Heart left ventricle (tissue), 16 donors: ENCODE measurements around the gene RTCB. TPM values are rescaled to one million over a fixed set of nuclear protein-coding genes. Genes with fewer than 3 reads are reported as not detected.

Experiments used
- ATAC-seq, 4 donors: fragments of 200-7000 bp; cut with Tn5 transposase; one replicate each; pipeline ENCODE4 v1.9.1; 2020 to 2022; ENCODE audit warnings: moderate library complexity in 4 of 4, mild to moderate bottlenecking in 3 of 4, moderate number of reproducible peaks in 1 of 4
- DNase-seq, 5 donors: peaks; one replicate each; pipeline ENCODE4 v3.0.0-alpha.2; 2020
- H3K27ac ChIP-seq, 12 donors: fragments of 200-600 bp; sonication (generic) in 4 of 12; one replicate each; pipeline versions ENCODE4 v1.5.0 to v1.8.0; 2016 to 2022; ENCODE audit warnings: mild to moderate bottlenecking in 2 of 12
- H3K27me3 ChIP-seq, 9 donors: fragments of 200-600 bp; sonication (generic) in 2 of 9; one replicate each; pipeline versions ENCODE4 v1.5.1 to v1.8.0; 2016 to 2022; ENCODE audit warnings: mild to moderate bottlenecking in 3 of 9
- H3K36me3 ChIP-seq, 9 donors: fragments of 200-600 bp; sonication (generic) in 2 of 9; one replicate each; pipeline versions ENCODE4 v1.5.0 to v1.8.0; 2018 to 2022; ENCODE audit warnings: mild to moderate bottlenecking in 2 of 9
- H3K4me1 ChIP-seq, 12 donors: fragments of 200-600 bp; sonication (generic) in 4 of 12; one replicate each; pipeline versions ENCODE4 v1.5.0 to v1.8.0; 2016 to 2022; ENCODE audit warnings: mild to moderate bottlenecking in 3 of 12
- H3K4me3 ChIP-seq, 12 donors: fragments of 200-600 bp; sonication (generic) in 4 of 12; one replicate each; pipeline versions ENCODE4 v1.5.0 to v1.8.0; 2017 to 2022; ENCODE audit warnings: mild to moderate bottlenecking in 9 of 12, moderate library complexity in 4 of 12
- H3K9me3 ChIP-seq, 12 donors: fragments of 200-600 bp; sonication (generic) in 4 of 12; one replicate each; pipeline versions ENCODE4 v1.5.0 to v1.8.0; 2016 to 2022; ENCODE audit warnings: mild to moderate bottlenecking in 1 of 12
- POLR2A ChIP-seq, 2 donors: fragments of 450-650 bp; IDR thresholded peaks; one replicate each; pipeline ENCODE4 v1.6.1; 2017; ENCODE audit warnings: antibody characterized with exemption in 2 of 2, mild to moderate bottlenecking in 2 of 2, moderate library complexity in 2 of 2
- WGBS, 4 donors: extraction: QIAGEN DNeasy Blood & Tissue Kit in 2 of 4; methylation state at CpG; one replicate each; pipeline versions ENCODE4 v1.1.5 to v1.1.7; 2013 to 2018; 5-methylcytosine and 5-hydroxymethylcytosine counted together
- intact Hi-C, 10 donors: fragments of 100-400 bp; cut with DNase I; formaldehyde crosslinking; loops; one replicate each; pipeline versions ENCODE4 v1.11.1 to v1.14.2; 2022
- polyA plus RNA-seq, 2 donors: library from polyadenylated mRNA; stranded (reverse); fragments of 200-250 nt; gene quantifications; one replicate each; pipeline ENCODE4 v1.2.3, GENCODE V29; 2013
- total RNA-seq, 9 donors: library from RNA; depleted of rRNA in 2 of 9; stranded (reverse); fragments of >200 nt in 2 of 9; fragmentation: NEBNext Ultra II Directional in 3 of 9; extraction: Animal tissue kit (Norgen Biotek cat#: 25700) in 3 of 9; gene quantifications; one replicate each; pipeline versions ENCODE4 v1.1.0 to v1.2.4, GENCODE V29; 2016 to 2023
- TF ChIP-seq, protein P1 (sequence below), 12 donors: fragments of 200-600 bp; sonication (generic) in 4 of 12; IDR thresholded peaks; one replicate each; pipeline versions ENCODE4 v1.5.0 to v1.8.0; 2018 to 2022; ENCODE audit warnings: antibody characterized with exemption in 12 of 12, mild to moderate bottlenecking in 5 of 12
- donor health status: ischemic (EF 13 %, LVEDD 7.1; RV severe dilation, severe dysfunction).
- donor health status: healthy with polysubstance abuse.
- donor health status: DM: no; HTN: yes; CAD: no.
- donor health status: DM: no; HTN: no; CAD: no.
- donor health status: ischemic (EF 25% LVEDD 6.9; RV normal size, moderate dysfunction).
- donor health status: ischemic (EF 25% LVEDD 5.7; RV mildly dilated, moderate dysfunction).
- donor health status: healthy.
- donor health status: DM: yes; HTN: yes; CAD: no.
- donor health status: ischemic (EF 35%, LVEDD 5.7; RV mildly dilated, moderate dysfunction).
- donor health status: nonischemic (EF 11% LVEDD 7.7; RV severe dilation, severe dysfunction).
- donor health status: DM: yes; HTN: yes; CAD: no.
- donor health status: PGD.
- donor health status: ischemic (EF 29% LVEDD 5.4; RV normal size, mild dysfunction).
- donor health status: nonischemic (EF 23%, LVEDD 6.1; RV moderate dilation, normal function).

RTCB gene
- total and polyA plus RNA-seq, 11 donors: 19.8 to 110 (median 47.1) TPM

DNA sequence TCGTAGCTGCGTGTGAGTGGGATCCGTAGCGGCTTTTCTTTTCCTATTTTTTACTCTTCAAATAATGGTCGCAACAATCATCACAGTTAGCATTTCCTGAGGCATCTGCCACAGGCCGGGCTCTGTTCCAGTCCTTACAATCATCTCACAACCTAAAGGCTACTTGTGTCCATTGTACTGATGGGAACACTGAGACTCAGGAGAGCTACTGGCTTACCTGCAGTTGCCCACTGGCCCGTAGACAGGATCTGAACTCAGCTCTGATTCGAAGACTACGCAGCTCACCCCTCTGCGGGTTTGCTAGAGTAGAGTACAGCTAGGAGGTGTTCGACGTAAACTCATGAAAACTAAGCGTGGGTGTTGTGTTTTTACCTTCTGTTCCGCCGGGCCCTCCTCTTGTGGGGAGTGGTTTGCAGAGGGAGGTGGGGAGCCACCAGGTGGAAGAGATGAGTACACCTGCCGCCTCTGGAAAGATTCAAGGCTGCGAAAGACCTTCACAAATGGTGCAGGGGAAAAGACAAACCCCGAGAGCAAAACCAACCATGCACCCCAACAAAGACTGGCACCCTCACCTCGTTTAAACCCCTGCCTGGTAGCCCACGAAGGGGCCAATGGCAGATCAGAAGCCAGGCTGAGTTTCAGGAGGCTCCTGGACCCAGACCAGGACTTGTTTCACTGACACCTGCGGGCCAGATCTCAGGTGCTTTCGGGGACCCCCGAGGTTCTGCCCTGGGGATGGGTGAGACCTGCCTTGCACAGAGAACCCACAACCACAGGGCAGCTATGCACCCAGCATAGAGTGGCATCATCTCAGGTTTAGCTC, 72.6 kb downstream of the RTCB start:
- no peak overlapping the region for H3K27ac ChIP-seq
- ATAC-seq (no peak), DNase-seq (no peak)
- no peaks in the 10 kb centered on the region for H3K9me3 ChIP-seq
- H3K4me1 ChIP-seq: peaks cover 0 to 23% (median 0%) of the 10 kb centered on the region in 12 donors
- peaks cover 0 to 24% (median 0%) of the 10 kb centered on the region in 9 donors for H3K27me3 ChIP-seq
- no peaks in the 10 kb centered on the region for H3K36me3 ChIP-seq
- TF ChIP-seq POLR2A (IDR thresholded peaks at IDR 0.05): no peak
- TF ChIP-seq, protein P1, sequence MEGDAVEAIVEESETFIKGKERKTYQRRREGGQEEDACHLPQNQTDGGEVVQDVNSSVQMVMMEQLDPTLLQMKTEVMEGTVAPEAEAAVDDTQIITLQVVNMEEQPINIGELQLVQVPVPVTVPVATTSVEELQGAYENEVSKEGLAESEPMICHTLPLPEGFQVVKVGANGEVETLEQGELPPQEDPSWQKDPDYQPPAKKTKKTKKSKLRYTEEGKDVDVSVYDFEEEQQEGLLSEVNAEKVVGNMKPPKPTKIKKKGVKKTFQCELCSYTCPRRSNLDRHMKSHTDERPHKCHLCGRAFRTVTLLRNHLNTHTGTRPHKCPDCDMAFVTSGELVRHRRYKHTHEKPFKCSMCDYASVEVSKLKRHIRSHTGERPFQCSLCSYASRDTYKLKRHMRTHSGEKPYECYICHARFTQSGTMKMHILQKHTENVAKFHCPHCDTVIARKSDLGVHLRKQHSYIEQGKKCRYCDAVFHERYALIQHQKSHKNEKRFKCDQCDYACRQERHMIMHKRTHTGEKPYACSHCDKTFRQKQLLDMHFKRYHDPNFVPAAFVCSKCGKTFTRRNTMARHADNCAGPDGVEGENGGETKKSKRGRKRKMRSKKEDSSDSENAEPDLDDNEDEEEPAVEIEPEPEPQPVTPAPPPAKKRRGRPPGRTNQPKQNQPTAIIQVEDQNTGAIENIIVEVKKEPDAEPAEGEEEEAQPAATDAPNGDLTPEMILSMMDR (IDR thresholded peaks at IDR 0.05): no peak
- no peak overlapping the region for H3K4me3 ChIP-seq
- WGBS, 4 donors: 88 to 92% (median 88%) methylated on average over 20 to 23 of the region's 23 CpGs
- intact Hi-C loops: no loop called here

DNA sequence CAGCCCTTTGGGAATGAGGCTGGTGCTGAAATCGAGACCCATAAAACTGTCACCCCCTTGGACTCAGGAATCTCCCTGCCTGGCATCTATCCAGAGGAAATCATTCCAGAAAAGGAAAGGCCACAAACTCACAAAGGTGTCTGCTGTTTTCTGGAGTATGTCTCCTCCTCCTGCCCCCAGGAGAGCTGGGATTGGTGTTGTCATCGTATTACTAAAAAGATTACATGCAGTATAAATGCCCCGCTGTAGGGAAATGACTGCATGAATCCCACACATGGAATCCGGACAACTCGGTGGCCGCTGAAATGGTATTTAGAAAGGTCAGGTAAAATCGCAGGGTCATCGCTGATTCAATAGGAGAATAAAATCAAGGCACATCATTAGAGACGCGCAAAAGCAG, 73.3 kb downstream of the RTCB start:
- H3K36me3 ChIP-seq: no peaks in the 10 kb centered on the region
- DNase-seq: no peak
- no peak overlapping the region for H3K27ac ChIP-seq
- H3K27me3 ChIP-seq: peaks cover 0 to 23% (median 0%) of the 10 kb centered on the region in 9 donors
- no peaks in the 10 kb centered on the region for H3K9me3 ChIP-seq
- H3K4me1 ChIP-seq: peaks cover 0 to 23% (median 0%) of the 10 kb centered on the region in 12 donors
- TF ChIP-seq, protein P1 (IDR thresholded peaks at IDR 0.05): no peak
- no peak for TF ChIP-seq POLR2A (IDR thresholded peaks at IDR 0.05)
- ATAC-seq: no peak
- no peak overlapping the region for H3K4me3 ChIP-seq
- intact Hi-C loops: no loop called here
- 71 to 77% (median 75%) methylated on average over 10 of the region's 10 CpGs for WGBS, 4 donors

Other genes with a start within 250 kb of the RTCB start
- gene RFPL2, start 207.2 kb downstream of the RTCB start, total RNA-seq: not detected
- gene RFPL2, start 207.2 kb downstream of the RTCB start, polyA plus RNA-seq: not detected
- 1 to 10 TPM in 1 of 9 donors, under 1 TPM in 6, not detected in 2; 0.13 to 1.3 (median 0.28) TPM for gene SLC5A4, start 156.9 kb downstream of the RTCB start, total RNA-seq
- gene SLC5A4, start 156.9 kb downstream of the RTCB start, polyA plus RNA-seq: under 1 TPM; 0.12 to 0.34 TPM
- gene RFPL3, start 54.4 kb downstream of the RTCB start, total RNA-seq: not detected
- not detected for gene RFPL3, start 54.4 kb downstream of the RTCB start, polyA plus RNA-seq
- gene BPIFC, start 52.2 kb upstream of the RTCB start, total RNA-seq: not detected
- gene BPIFC, start 52.2 kb upstream of the RTCB start, polyA plus RNA-seq: not detected
- gene FBXO7, start 62.6 kb upstream of the RTCB start, total RNA-seq: 10 to 100 TPM; 32.8 to 63.0 (median 42.5) TPM
- 10 to 100 TPM; 19.1 to 42.5 TPM for gene FBXO7, start 62.6 kb upstream of the RTCB start, polyA plus RNA-seq